GM12878 (cell line): ENCODE results near the gene NEU4. TPM values are rescaled to one million over a fixed set of nuclear protein-coding genes. Genes with fewer than 3 reads are reported as not detected.

Experiments used
- BACH1 ChIP-seq: fragments of 450-650 bp; IDR thresholded peaks from 2 replicates; pipeline ENCODE4 v1.6.1; 2017; ENCODE audit warnings: mild to moderate bottlenecking, borderline replicate concordance
- CEBPZ ChIP-seq: fragments of 150-350 bp; IDR thresholded peaks from 2 replicates; pipeline ENCODE4 v1.6.1; 2016; ENCODE audit warnings: low read depth, low read length
- CREB1 ChIP-seq: IDR thresholded peaks from 2 replicates; pipeline ENCODE4 v1.6.1; 2012; ENCODE audit warnings: low read depth, mild to moderate bottlenecking, inconsistent platforms
- FOXK2 ChIP-seq: fragments of 450-650 bp; IDR thresholded peaks from 2 replicates; pipeline ENCODE4 v1.6.1; 2017; ENCODE audit warnings: mild to moderate bottlenecking, moderate library complexity
- IRF5 ChIP-seq: fragments of 450-650 bp; IDR thresholded peaks from 2 replicates; pipeline ENCODE4 v1.6.1; 2017; ENCODE audit warnings: borderline replicate concordance
- MLLT1 ChIP-seq: fragments of 450-650 bp; IDR thresholded peaks from 2 replicates; pipeline ENCODE4 v1.6.1; 2016; ENCODE audit warnings: mild to moderate bottlenecking
- MTA2 ChIP-seq: fragments of 450-650 bp; IDR thresholded peaks from 2 replicates; pipeline ENCODE4 v1.6.1; 2016; ENCODE audit warnings: low read depth, mild to moderate bottlenecking, moderate library complexity
- PAX5 ChIP-seq: IDR thresholded peaks from 2 replicates; pipeline ENCODE4 v1.6.1; 2011; ENCODE audit warnings: low read depth, low read length, borderline replicate concordance
- POLR2AphosphoS5 ChIP-seq: IDR thresholded peaks from 2 replicates; pipeline ENCODE4 v1.6.1; 2011; ENCODE audit warnings: mild to moderate bottlenecking, low read length, inconsistent platforms
- REST ChIP-seq: IDR thresholded peaks from 2 replicates; pipeline ENCODE4 v1.6.1; 2012; ENCODE audit warnings: mild to moderate bottlenecking, low read depth, low read length
- ZBTB4 ChIP-seq: fragments of 450-650 bp; formaldehyde crosslinking; IDR thresholded peaks from 2 replicates; pipeline ENCODE4 v1.4.0; 2022; ENCODE audit warnings: mild to moderate bottlenecking, moderate library complexity
- ZNF687 ChIP-seq: fragments of 450-650 bp; IDR thresholded peaks from 2 replicates; pipeline ENCODE4 v1.6.1; 2017; ENCODE audit warnings: mild to moderate bottlenecking, moderate library complexity
- polyA plus RNA-seq, 11 experiments: library from polyadenylated mRNA; depleted of rRNA in 4 of 11; unstranded in 6 of 11; stranded (reverse) in 5 of 11; fragments of >200 nt; fragmentation: Nextera tagmentation in 4 of 11; fragmentation: Illumina TruSeq in 1 of 11; extraction: Ambion mirVana in 4 of 11; extraction: Trizol in 1 of 11; gene quantifications; 1 replicate in 1 of 11; 2 replicates in 10 of 11; pipeline versions ENCODE4 v1.2.1 to v1.2.3, GENCODE V29; 2011 to 2016; ENCODE audit warnings: inconsistent platforms in 2 of 11, missing spikeins in 2 of 11, low read depth in 1 of 11
- total RNA-seq, 4 experiments: library from RNA; depleted of rRNA in 3 of 4; stranded (reverse); fragments of >200 nt in 3 of 4; fragmentation: Illumina TruSeq in 1 of 4; extraction: Trizol in 1 of 4; gene quantifications; 2 replicates each; pipeline versions ENCODE4 v1.2.1 to v1.2.3, GENCODE V29; 2013 to 2021

NEU4 gene
- total and polyA plus RNA-seq, 10 of the 15 experiments (the other 5 are each of a cell fraction or from before 2014, with no cell fraction given), result 0.01 to 0.28 (median 0.14) TPM; not detected in 5

- no peak for TF ChIP-seq ZNF687
- no peak for TF ChIP-seq MLLT1
- TF ChIP-seq CEBPZ, result no peak
- TF ChIP-seq IRF5, result no peak
- TF ChIP-seq REST, result no peak
- no peak for TF ChIP-seq CREB1
- TF ChIP-seq POLR2AphosphoS5, result no peak
- no peak for TF ChIP-seq FOXK2
- no peak for TF ChIP-seq ZBTB4
- peak; percentile 16; the same call in 1 of the 2 replicates for TF ChIP-seq MTA2
- TF ChIP-seq BACH1, result no peak
- TF ChIP-seq PAX5, result no peak
Measured at GRCh38 chr2:241772063-241772499, 36.9 kb upstream of the NEU4 start (continued).
